Stimulated activated CD4-positive, alpha-beta T cell treated with anti-CD3 and anti-CD28 coated beads, TNF-alpha, amount 100 ng/mL, for 4 hours (primary cell): ENCODE data around the gene NEK7.

Source experiments
- DNase-seq, 3 experiments: peaks; one replicate each; pipeline ENCODE4 v3.0.0-alpha.2; 2020; ENCODE audit warnings: low read depth in 3 of 3

NEK7 gene

GRCh38 chr1:198350456-198350855 is 193.7 kb downstream of the NEK7 start:
- DNase-seq, result no peak

GRCh38 chr1:198352975-198353695 is 196.3 kb downstream of the NEK7 start:
- no peak for DNase-seq

GRCh38 chr1:198357937-198358336 is 201.1 kb downstream of the NEK7 start:
- no peak for DNase-seq

- no peak for DNase-seq
Measured at GRCh38 chr1:198359024-198359653, 202.3 kb downstream of the NEK7 start.

GRCh38 chr1:198360208-198360729 is 203.5 kb downstream of the NEK7 start:
- DNase-seq, result no peak

- no peak for DNase-seq
Measured at GRCh38 chr1:198361237-198361767, 204.5 kb downstream of the NEK7 start.

- no peak for DNase-seq
Measured at GRCh38 chr1:198363625-198364151, 206.9 kb downstream of the NEK7 start.

GRCh38 chr1:198364471-198364870 is 207.7 kb downstream of the NEK7 start:
- DNase-seq, result no peak

- no peak for DNase-seq
Measured at GRCh38 chr1:198367296-198367695, 210.5 kb downstream of the NEK7 start.

GRCh38 chr1:198370996-198371395 is 214.2 kb downstream of the NEK7 start:
- no peak for DNase-seq
